Thymus (tissue), 11 donors: ENCODE data around the gene COMMD9. TPM values are rescaled to one million over a fixed set of nuclear protein-coding genes. Genes with fewer than 3 reads are reported as not detected.

Experiments used
- DNase-seq, 9 donors: peaks; one replicate each; pipeline ENCODE4 v3.0.0-alpha.2; 2013; ENCODE audit warnings: low spot score in 9 of 9, low read depth in 6 of 9, missing footprints in 1 of 9
- H3K27ac ChIP-seq, 2 donors: one replicate each; pipeline ENCODE4 v1.5.1; 2013; ENCODE audit warnings: control low read depth in 1 of 2, low read depth in 1 of 2, low read length in 1 of 2, mild to moderate bottlenecking in 1 of 2, moderate library complexity in 1 of 2
- H3K27me3 ChIP-seq, 2 donors: one replicate each; pipeline ENCODE4 v1.5.1; 2013; ENCODE audit warnings: low read length in 1 of 2; ENCODE audit not compliant: control insufficient read depth in 2 of 2, insufficient read depth in 1 of 2
- H3K36me3 ChIP-seq, 2 donors: one replicate each; pipeline ENCODE4 v1.5.1; 2013; ENCODE audit warnings: low read length in 1 of 2, mild to moderate bottlenecking in 1 of 2, moderate library complexity in 1 of 2; ENCODE audit not compliant: control insufficient read depth in 2 of 2, insufficient read depth in 2 of 2
- H3K4me1 ChIP-seq, 2 donors: one replicate each; pipeline ENCODE4 v1.5.1; 2013; ENCODE audit warnings: low read length in 2 of 2; ENCODE audit not compliant: control insufficient read depth in 2 of 2, insufficient read depth in 2 of 2
- H3K4me3 ChIP-seq, 2 donors: one replicate each; pipeline ENCODE4 v1.5.1; 2013; ENCODE audit warnings: low read length in 2 of 2, control low read depth in 1 of 2, mild to moderate bottlenecking in 1 of 2
- H3K9me3 ChIP-seq, 2 donors: one replicate each; pipeline ENCODE4 v1.5.1; 2013; ENCODE audit warnings: low read length in 1 of 2, mild to moderate bottlenecking in 1 of 2; ENCODE audit not compliant: control insufficient read depth in 2 of 2, insufficient read depth in 1 of 2
- whole genome bisulfite sequencing: extraction: QIAGEN DNeasy Blood & Tissue Kit; methylation state at CpG from one replicate; pipeline ENCODE4 v1.1.7; 2013; 5-methylcytosine and 5-hydroxymethylcytosine counted together
- polyA plus RNA-seq: library from polyadenylated mRNA; stranded (reverse); fragments of 200-250 nt; gene quantifications from one replicate; pipeline ENCODE4 v1.2.3, GENCODE V29; 2013
- total RNA-seq: library from RNA; stranded (reverse); fragments of 120-200 nt; gene quantifications from one replicate; pipeline ENCODE4 v1.2.4, GENCODE V29; 2013
- donor health status: healthy.

The COMMD9 gene
- total and polyA plus RNA-seq, 2 donors: 31.9 to 63.6 TPM

DNA sequence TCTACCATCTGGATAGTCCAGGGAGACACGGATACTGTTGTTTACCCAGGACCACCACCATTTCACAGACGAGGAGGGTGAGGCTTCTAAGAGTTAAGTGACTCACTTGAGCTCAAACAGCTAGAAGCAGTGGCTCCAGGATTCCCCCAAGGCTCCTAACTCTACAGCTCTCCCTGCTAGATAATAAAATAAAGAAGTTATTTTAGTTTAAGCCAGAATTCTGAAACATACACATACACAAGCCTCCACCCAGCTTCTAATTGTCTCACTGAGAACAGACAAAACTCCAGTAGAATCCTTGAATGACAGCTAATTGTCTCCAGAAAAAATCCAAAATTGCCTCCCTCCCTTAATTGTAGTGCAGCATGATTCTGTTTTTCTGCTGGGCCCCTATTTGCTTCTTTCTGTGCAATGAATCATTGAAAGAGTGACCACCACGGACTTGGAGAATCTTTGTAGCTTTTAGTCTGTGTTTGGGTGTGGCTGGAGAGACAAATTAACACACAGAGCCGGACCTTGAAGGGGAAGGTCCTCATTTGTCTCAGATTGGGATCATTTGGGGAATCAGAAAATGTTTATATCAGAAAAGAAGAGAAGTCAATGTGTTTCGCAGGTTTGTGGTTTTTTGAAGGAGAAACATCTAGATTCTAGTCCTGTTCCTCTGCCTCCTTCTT, 64.9 kb downstream of the COMMD9 start:
- H3K27me3 ChIP-seq: no peaks in the 10 kb centered on the region
- no peak for DNase-seq
- H3K4me1 ChIP-seq: no peaks in the 10 kb centered on the region
- no peak overlapping the region for H3K27ac ChIP-seq
- WGBS: 82% methylated on average over 5 of the region's 5 CpGs
- H3K4me3 ChIP-seq: no peak overlapping the region
- no peaks in the 10 kb centered on the region for H3K36me3 ChIP-seq
- no peaks in the 10 kb centered on the region for H3K9me3 ChIP-seq

GRCh38 chr11:36222831-36223635, 66.2 kb downstream of the COMMD9 start:
- no peaks in the 10 kb centered on the region for H3K4me1 ChIP-seq
- H3K27ac ChIP-seq: no peak overlapping the region
- H3K9me3 ChIP-seq: no peaks in the 10 kb centered on the region
- no peaks in the 10 kb centered on the region for H3K36me3 ChIP-seq
- WGBS: 95% methylated on average over 14 of the region's 14 CpGs
- no peak overlapping the region for H3K4me3 ChIP-seq
- DNase-seq: no peak
- H3K27me3 ChIP-seq: no peaks in the 10 kb centered on the region

Other genes starting within 250 kb of the COMMD9 start
- gene PRR5L, start 6.9 kb upstream of the COMMD9 start, total RNA-seq: 5.9 TPM
- 4.1 TPM for gene PRR5L, start 6.9 kb upstream of the COMMD9 start, polyA plus RNA-seq
- gene TRAF6, start 220.8 kb upstream of the COMMD9 start, total RNA-seq: 11.9 TPM
- 5.0 TPM for gene TRAF6, start 220.8 kb upstream of the COMMD9 start, polyA plus RNA-seq